ENCODE data around the gene HYAL2. TPM values are rescaled to one million over a fixed set of nuclear protein-coding genes. Genes with fewer than 3 reads are reported as not detected.
A peak's percentile ranks its signal among the peaks of the same experiment; 100 is the strongest.

Gene HYAL2
- total RNA-seq, 1 donor from 2014 or later: 48.4 TPM

DNA sequence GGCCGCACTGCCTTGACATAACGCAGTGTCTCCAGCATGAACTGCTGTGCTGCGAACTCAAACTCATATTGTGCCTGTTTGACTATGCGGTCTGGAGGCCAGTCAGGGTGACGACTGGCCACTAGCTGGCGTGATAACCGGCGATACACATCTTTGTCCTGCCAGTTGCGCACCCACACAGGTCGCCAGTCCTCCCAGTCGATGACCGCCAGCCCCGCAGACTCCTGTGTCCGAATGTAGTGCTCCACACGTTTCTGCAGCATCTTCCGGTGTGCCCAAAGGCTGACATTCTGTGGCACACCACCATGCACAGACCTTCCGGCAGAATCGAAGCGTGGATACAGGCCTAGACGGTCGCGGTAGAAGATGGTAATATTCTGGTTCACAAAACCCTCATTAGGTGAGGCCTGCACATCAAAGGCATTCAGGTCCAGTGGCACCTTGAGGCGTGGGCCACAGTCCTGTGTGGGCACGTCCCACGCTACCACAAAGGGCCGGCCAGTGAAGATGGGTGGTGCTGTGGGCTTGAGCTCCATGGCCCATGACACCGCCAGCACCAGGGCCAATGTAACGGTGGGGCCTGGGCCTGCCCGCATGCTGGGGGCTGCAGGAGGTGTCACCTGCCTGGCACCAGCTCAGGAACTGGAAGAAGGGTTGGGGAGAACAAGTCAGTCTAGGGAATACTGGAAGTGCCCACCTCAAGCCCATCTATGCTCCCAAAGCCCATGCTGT, 2.5 kb downstream of the HYAL2 start:
- Mint-ChIP-seq H3K4me1 (ENCODE audit: low read depth, unreplicated experiment) (peaks cover 16% of the 10 kb centered on the region), H3K36me3 (ENCODE audit: unreplicated experiment) (no peaks in the 10 kb centered on the region), H3K27me3 (ENCODE audit: unreplicated experiment) (peaks cover 14% of the 10 kb centered on the region), H3K9me3 (ENCODE audit: unreplicated experiment) (peaks cover 6% of the 10 kb centered on the region), H3K4me3 (ENCODE audit: unreplicated experiment) (peak overlapping the region; percentile 94), H3K27ac (ENCODE audit: unreplicated experiment) (peak overlapping the region; percentile 96)
- DNase-seq: no peak
- TF ChIP-seq, protein P1, sequence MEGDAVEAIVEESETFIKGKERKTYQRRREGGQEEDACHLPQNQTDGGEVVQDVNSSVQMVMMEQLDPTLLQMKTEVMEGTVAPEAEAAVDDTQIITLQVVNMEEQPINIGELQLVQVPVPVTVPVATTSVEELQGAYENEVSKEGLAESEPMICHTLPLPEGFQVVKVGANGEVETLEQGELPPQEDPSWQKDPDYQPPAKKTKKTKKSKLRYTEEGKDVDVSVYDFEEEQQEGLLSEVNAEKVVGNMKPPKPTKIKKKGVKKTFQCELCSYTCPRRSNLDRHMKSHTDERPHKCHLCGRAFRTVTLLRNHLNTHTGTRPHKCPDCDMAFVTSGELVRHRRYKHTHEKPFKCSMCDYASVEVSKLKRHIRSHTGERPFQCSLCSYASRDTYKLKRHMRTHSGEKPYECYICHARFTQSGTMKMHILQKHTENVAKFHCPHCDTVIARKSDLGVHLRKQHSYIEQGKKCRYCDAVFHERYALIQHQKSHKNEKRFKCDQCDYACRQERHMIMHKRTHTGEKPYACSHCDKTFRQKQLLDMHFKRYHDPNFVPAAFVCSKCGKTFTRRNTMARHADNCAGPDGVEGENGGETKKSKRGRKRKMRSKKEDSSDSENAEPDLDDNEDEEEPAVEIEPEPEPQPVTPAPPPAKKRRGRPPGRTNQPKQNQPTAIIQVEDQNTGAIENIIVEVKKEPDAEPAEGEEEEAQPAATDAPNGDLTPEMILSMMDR (IDR thresholded peaks at IDR 0.05; ENCODE audit: partially characterized antibody, unreplicated experiment): no peak

DNA sequence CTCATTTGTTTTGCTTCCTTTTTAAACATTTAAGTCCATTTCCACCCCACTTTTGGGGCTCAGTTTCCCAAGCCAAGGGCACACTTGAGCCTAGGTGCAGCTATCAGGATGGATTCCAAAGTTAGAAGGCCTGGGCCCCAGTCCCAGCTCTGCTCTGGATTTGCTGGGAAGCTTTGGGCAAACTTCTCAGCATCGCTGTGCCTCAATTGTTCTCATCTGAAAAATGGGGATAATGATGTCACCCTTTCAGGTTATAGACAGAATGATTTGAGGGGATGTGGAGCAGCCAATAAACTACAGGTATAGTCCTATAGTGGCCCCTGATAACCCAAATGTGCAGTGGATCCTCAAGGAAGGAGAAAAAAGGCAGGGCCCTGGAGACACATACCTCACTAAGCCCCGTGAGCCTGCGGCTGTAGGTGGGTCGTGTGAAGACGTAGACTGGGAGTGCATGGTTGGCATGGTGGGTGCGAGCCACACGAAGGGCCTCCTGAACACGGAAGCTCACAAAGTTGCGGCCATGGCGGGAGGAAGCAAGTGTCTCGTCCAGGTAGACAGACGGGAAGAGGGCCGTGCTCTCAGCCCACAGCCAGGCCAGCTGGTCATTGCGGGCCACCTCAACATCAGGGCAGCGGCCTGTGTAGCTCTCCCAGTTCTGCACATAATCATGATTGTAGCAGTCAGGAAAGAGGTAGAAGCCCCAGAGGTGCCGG, 3.2 kb downstream of the HYAL2 start:
- DNase-seq: no peak
- TF ChIP-seq, protein P1 (IDR thresholded peaks at IDR 0.05; ENCODE audit: partially characterized antibody, unreplicated experiment): no peak
- H3K4me3 Mint-ChIP-seq (ENCODE audit: unreplicated experiment): peak overlapping the region; percentile 94
- peaks cover 12% of the 10 kb centered on the region for H3K4me1 Mint-ChIP-seq (ENCODE audit: low read depth, unreplicated experiment)
- no peaks in the 10 kb centered on the region for H3K36me3 Mint-ChIP-seq (ENCODE audit: unreplicated experiment)
- peaks cover 4% of the 10 kb centered on the region for H3K9me3 Mint-ChIP-seq (ENCODE audit: unreplicated experiment)
- no peak overlapping the region for H3K27ac Mint-ChIP-seq (ENCODE audit: unreplicated experiment)
- peaks cover 14% of the 10 kb centered on the region for H3K27me3 Mint-ChIP-seq (ENCODE audit: unreplicated experiment)

DNA sequence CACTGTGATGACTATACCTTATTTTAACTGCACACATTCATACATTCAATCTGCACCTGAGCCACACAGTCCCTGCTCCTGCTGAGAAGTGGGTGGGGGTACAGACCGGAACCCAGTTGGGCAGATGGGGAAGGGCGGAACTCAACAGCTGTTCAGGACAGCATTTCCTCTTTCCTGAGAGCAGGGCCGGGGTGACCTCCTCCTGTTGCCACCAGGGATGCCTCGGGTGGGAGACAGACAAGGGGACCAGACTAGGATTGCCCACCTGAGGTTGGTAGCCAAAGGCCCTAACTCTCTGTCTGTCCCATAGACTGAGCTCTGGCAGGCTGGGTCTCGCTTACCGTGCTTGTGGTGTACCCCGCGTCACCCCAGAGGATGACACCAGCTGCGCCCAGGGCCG, 3.9 kb downstream of the HYAL2 start:
- Mint-ChIP-seq H3K9me3 (ENCODE audit: unreplicated experiment) (peaks cover 4% of the 10 kb centered on the region), H3K36me3 (ENCODE audit: unreplicated experiment) (peaks cover 4% of the 10 kb centered on the region), H3K27me3 (ENCODE audit: unreplicated experiment) (peaks cover 14% of the 10 kb centered on the region), H3K4me1 (ENCODE audit: low read depth, unreplicated experiment) (peaks cover 12% of the 10 kb centered on the region), H3K4me3 (ENCODE audit: unreplicated experiment) (peak overlapping the region; percentile 52), H3K27ac (ENCODE audit: unreplicated experiment) (no peak overlapping the region)
- TF ChIP-seq, protein P1 (IDR thresholded peaks at IDR 0.05; ENCODE audit: partially characterized antibody, unreplicated experiment): no peak
- DNase-seq: no peak

DNA sequence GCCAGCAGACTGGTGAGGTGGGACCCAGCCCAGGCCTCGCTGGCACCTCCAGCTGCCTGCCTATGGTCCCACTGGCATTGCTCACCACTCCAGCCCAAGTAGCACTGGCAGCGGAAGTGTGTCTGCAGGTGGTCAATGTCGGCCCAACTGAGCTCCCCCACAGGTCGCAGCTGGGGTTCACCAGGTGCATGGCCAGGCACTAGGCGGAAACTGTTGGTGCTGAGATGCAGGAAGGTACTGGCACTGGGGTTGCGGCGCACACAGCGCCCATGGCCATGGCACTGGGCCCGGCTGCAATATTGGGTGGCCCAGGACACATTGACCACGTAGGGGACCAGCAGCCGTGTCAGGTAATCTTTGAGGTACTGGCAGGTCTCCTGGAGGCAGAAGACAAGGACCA, 4.4 kb downstream of the HYAL2 start:
- peaks cover 5% of the 10 kb centered on the region for H3K9me3 Mint-ChIP-seq (ENCODE audit: unreplicated experiment)
- H3K4me3 Mint-ChIP-seq (ENCODE audit: unreplicated experiment): no peak overlapping the region
- H3K4me1 Mint-ChIP-seq (ENCODE audit: low read depth, unreplicated experiment): peaks cover 12% of the 10 kb centered on the region
- H3K27ac Mint-ChIP-seq (ENCODE audit: unreplicated experiment): no peak overlapping the region
- TF ChIP-seq, protein P1 (IDR thresholded peaks at IDR 0.05; ENCODE audit: partially characterized antibody, unreplicated experiment): no peak
- peaks cover 15% of the 10 kb centered on the region for H3K27me3 Mint-ChIP-seq (ENCODE audit: unreplicated experiment)
- H3K36me3 Mint-ChIP-seq (ENCODE audit: unreplicated experiment): peaks cover 6% of the 10 kb centered on the region
- DNase-seq: no peak

DNA sequence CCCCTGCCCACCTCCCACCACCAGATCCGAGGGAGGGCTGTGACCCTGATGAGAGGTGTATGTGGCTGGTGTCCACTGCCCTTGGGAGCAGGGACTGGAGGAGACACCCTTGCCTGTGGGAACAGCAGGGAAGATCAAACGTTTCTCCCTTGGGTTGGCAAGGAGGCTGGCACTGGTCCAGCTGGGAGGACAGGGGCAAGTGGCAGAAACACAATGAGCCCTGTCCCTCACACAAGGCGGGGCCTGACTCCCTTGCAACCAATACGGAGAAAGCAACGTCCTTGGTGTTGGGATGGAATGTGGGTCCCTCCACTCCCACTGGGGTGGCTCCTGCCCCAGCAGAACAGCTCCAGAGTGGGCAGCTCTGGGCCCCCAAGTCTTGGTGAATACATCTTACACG, 5.2 kb downstream of the HYAL2 start:
- TF ChIP-seq, protein P1 (IDR thresholded peaks at IDR 0.05; ENCODE audit: partially characterized antibody, unreplicated experiment): no peak
- Mint-ChIP-seq H3K4me3 (ENCODE audit: unreplicated experiment) (peak overlapping the region; percentile 9), H3K27me3 (ENCODE audit: unreplicated experiment) (peaks cover 16% of the 10 kb centered on the region), H3K36me3 (ENCODE audit: unreplicated experiment) (peaks cover 6% of the 10 kb centered on the region), H3K27ac (ENCODE audit: unreplicated experiment) (no peak overlapping the region), H3K9me3 (ENCODE audit: unreplicated experiment) (peaks cover 3% of the 10 kb centered on the region), H3K4me1 (ENCODE audit: low read depth, unreplicated experiment) (peaks cover 12% of the 10 kb centered on the region)
- DNase-seq: no peak

All from glutamatergic neuron (in vitro differentiated cells).